A549 (cell line): ENCODE results near the gene TXNDC8. TPM values are rescaled to one million over a fixed set of nuclear protein-coding genes. Genes with fewer than 3 reads are reported as not detected.

Source experiments
- ATAC-seq, 2 experiments: fragments of 200-7000 bp in 1 of 2; fragments of >200 bp in 1 of 2; cut with Nextera tagmentation in 1 of 2; cut with Tn5 transposase in 1 of 2; 3 replicates each; pipeline versions ENCODE4 v1.8.0 to v1.9.1; 2018 to 2020; ENCODE audit warnings: mild to moderate bottlenecking in 1 of 2, moderate library complexity in 1 of 2
- CTCF ChIA-PET: fragments of 300-600 bp; sonication (Branson Sonifier 250); formaldehyde crosslinking; extraction: SDS; loops from one replicate; lab custom pipeline; 2021; ENCODE audit warnings: antibody characterized with exemption, inconsistent platforms; lab: Yijun Ruan, JAX
- POLR2A ChIA-PET: fragments of 350-600 bp; formaldehyde crosslinking; extraction: SDS; loops from one replicate; lab custom pipeline; 2021; ENCODE audit warnings: antibody characterized with exemption, inconsistent platforms; lab: Yijun Ruan, JAX
- DNase-seq, 2 experiments: peaks; one replicate each; pipeline versions ENCODE4 v3.0.0 to v3.0.0-alpha.2; 2011 to 2016; ENCODE audit warnings: low read depth in 1 of 2, low spot score in 1 of 2
- FAIRE-seq: peaks from 2 replicates; lab custom pipeline; 2011; peaks lifted over from hg19 to GRCh38; lab: Jason Lieb, UNC
- H3K27ac ChIP-seq, 2 experiments: fragments of >200 bp; sonication (Bioruptor Twin); formaldehyde crosslinking; 3 replicates each; pipeline ENCODE4 v1.5.1; 2016 to 2017
- H3K4me1 ChIP-seq: fragments of >200 bp; sonication (Bioruptor Twin); formaldehyde crosslinking; 3 replicates; pipeline ENCODE4 v1.6.1; 2016
- H3K4me2 ChIP-seq: fragments of >200 bp; sonication (Bioruptor Twin); formaldehyde crosslinking; 3 replicates; pipeline ENCODE4 v1.6.1; 2016
- H3K4me3 ChIP-seq: fragments of >200 bp; sonication (Bioruptor Twin); formaldehyde crosslinking; 3 replicates; pipeline ENCODE4 v1.5.1; 2016
- H3K9me3 ChIP-seq: fragments of >200 bp; sonication (Bioruptor Twin); formaldehyde crosslinking; 3 replicates; pipeline ENCODE4 v1.6.1; 2016
- CBX2 ChIP-seq: fragments of 200-600 bp; sonication (generic); IDR thresholded peaks from 2 replicates; pipeline ENCODE4 v1.6.1; 2016; ENCODE audit warnings: low read depth, mild to moderate bottlenecking, borderline replicate concordance
- CBX8 ChIP-seq: fragments of 200-600 bp; sonication (generic); IDR thresholded peaks from 2 replicates; pipeline ENCODE4 v1.6.1; 2016
- CHD4 ChIP-seq: fragments of 200-600 bp; sonication (generic); IDR thresholded peaks from 2 replicates; pipeline ENCODE4 v1.6.1; 2016; ENCODE audit warnings: antibody characterized with exemption, mild to moderate bottlenecking, borderline replicate concordance
- EP300 ChIP-seq, 2 experiments: fragments of >200 bp; sonication (Bioruptor Twin); formaldehyde crosslinking; IDR thresholded peaks; 2 replicates in 1 of 2; 3 replicates in 1 of 2; pipeline ENCODE4 v1.6.1; 2016 to 2017
- ESRRA ChIP-seq: fragments of 150-350 bp; IDR thresholded peaks from 2 replicates; pipeline ENCODE4 v1.6.1; 2014; ENCODE audit warnings: mild to moderate bottlenecking, low read length, borderline replicate concordance
- FOXS1 ChIP-seq: fragments of 250-450 bp; sonication (Bioruptor Pico); IDR thresholded peaks from 2 replicates; pipeline ENCODE4 v1.5.0; 2020; ENCODE audit warnings: mild to moderate bottlenecking, moderate library complexity
- HDAC2 ChIP-seq: fragments of 200-600 bp; sonication (generic); IDR thresholded peaks from 2 replicates; pipeline ENCODE4 v1.6.1; 2016
- HEYL ChIP-seq: fragments of 250-450 bp; sonication (Bioruptor Pico); IDR thresholded peaks from 2 replicates; pipeline ENCODE4 v1.8.0; 2021; ENCODE audit warnings: mild to moderate bottlenecking, moderate library complexity
- HOXA7 ChIP-seq: fragments of 250-450 bp; sonication (Bioruptor Pico); IDR thresholded peaks from 2 replicates; pipeline ENCODE4 v1.5.0; 2020; ENCODE audit warnings: mild to moderate bottlenecking, moderate library complexity
- JUNB ChIP-seq: fragments of >200 bp; sonication (Bioruptor Twin); formaldehyde crosslinking; IDR thresholded peaks from 2 replicates; pipeline ENCODE4 v1.6.1; 2016
- KDM1A ChIP-seq: fragments of 200-600 bp; sonication (generic); IDR thresholded peaks from 2 replicates; pipeline ENCODE4 v1.6.1; 2016; ENCODE audit warnings: low read depth, mild to moderate bottlenecking
- MAZ ChIP-seq: fragments of 150-350 bp; IDR thresholded peaks from 2 replicates; pipeline ENCODE4 v1.6.1; 2014; ENCODE audit warnings: antibody characterized with exemption, low read depth, low read length, borderline replicate concordance
- NFE2L2 ChIP-seq: fragments of 150-350 bp; conservative IDR thresholded peaks from 2 replicates; pipeline ENCODE4 v1.6.1; 2014; ENCODE audit warnings: low read length
- NR3C1 ChIP-seq: fragments of >200 bp; sonication (Bioruptor Twin); formaldehyde crosslinking; IDR thresholded peaks from 3 replicates; pipeline ENCODE4 v1.6.1; 2017
- PHF8 ChIP-seq: fragments of 200-600 bp; sonication (generic); IDR thresholded peaks from 2 replicates; pipeline ENCODE4 v1.6.1; 2016; ENCODE audit warnings: low read depth, mild to moderate bottlenecking, antibody characterized with exemption, moderate library complexity, borderline replicate concordance
- POLR2A ChIP-seq: IDR thresholded peaks from 2 replicates; pipeline ENCODE4 v1.6.1; 2012; ENCODE audit warnings: mild to moderate bottlenecking, low read length
- RAD21 ChIP-seq, 2 experiments: fragments of >200 bp in 1 of 2; sonication (Bioruptor Twin) in 1 of 2; formaldehyde crosslinking in 1 of 2; IDR thresholded peaks in 1 of 2; conservative IDR thresholded peaks in 1 of 2; 2 replicates in 1 of 2; 3 replicates in 1 of 2; pipeline ENCODE4 v1.6.1; 2012 to 2018; ENCODE audit warnings: inconsistent platforms in 1 of 2
- SMC3 ChIP-seq: fragments of >200 bp; sonication (Bioruptor Twin); formaldehyde crosslinking; IDR thresholded peaks from 3 replicates; pipeline ENCODE4 v1.6.1; 2018; ENCODE audit warnings: inconsistent platforms
- TP53 ChIP-seq: fragments of 250-450 bp; sonication (Bioruptor Pico); IDR thresholded peaks from 2 replicates; pipeline ENCODE4 v1.5.0; 2021; ENCODE audit warnings: mild to moderate bottlenecking, moderate library complexity
- ZFP36 ChIP-seq: fragments of 450-650 bp; IDR thresholded peaks from 2 replicates; pipeline ENCODE4 v1.6.1; 2014; ENCODE audit warnings: borderline replicate concordance; ENCODE audit not compliant: partially characterized antibody
- ZNF302 ChIP-seq: fragments of 250-450 bp; sonication (Bioruptor Pico); IDR thresholded peaks from 2 replicates; pipeline ENCODE4 v1.9.0; 2021; ENCODE audit warnings: inconsistent platforms, mild to moderate bottlenecking, moderate library complexity
- ZSCAN20 ChIP-seq: fragments of 250-450 bp; sonication (Bioruptor Pico); IDR thresholded peaks from 2 replicates; pipeline ENCODE4 v1.8.0; 2022; ENCODE audit warnings: mild to moderate bottlenecking, moderate library complexity
- WGBS: methylation state at CpG from one replicate; pipeline ENCODE4 v1.1.6; 2017; ENCODE audit errors: missing lambda C conversion rate; 5-methylcytosine and 5-hydroxymethylcytosine counted together
- polyA plus RNA-seq, 4 experiments: library from polyadenylated mRNA; depleted of rRNA in 3 of 4; stranded (reverse); fragments of >200 nt; fragmentation: RNase III in 1 of 4; extraction: RNeasy Plus Mini Kit Qiagen cat#74134 plus additional on column Dnase treatment in 1 of 4; gene quantifications; 2 replicates in 3 of 4; 3 replicates in 1 of 4; pipeline ENCODE4 v1.2.3, GENCODE V29; 2011 to 2017
- TF ChIP-seq, protein P1 (sequence below): fragments of >200 bp; sonication (Bioruptor Twin); formaldehyde crosslinking; IDR thresholded peaks from 3 replicates; pipeline ENCODE4 v1.5.1; 2016
- TF ChIP-seq, protein P2 (sequence below): IDR thresholded peaks from 2 replicates; pipeline ENCODE4 v1.6.1; 2012; ENCODE audit warnings: low read depth, borderline replicate concordance

The TXNDC8 gene
- polyA plus RNA-seq, 2 of the 4 experiments (the other 2 are of a cell fraction) = not detected

DNA sequence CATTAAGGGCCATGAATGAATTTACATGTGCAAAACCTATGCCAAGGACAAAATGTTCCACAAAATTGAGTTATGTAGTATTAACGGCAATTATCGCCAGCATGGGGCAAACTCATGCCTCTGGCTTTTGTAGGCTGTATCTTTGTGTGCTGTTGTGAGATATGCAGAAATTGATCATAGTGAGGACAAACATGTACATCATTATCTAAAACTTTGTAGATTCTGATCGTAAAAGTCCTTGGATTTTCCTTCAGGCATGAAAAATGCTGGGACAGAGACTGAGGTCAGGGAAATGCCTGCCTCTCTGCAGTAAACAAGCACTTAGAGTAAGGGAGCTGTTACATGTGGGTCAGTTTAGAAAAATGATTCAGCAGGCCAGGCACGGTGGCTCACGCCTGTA is 5.9 kb upstream of the TXNDC8 start:
- FAIRE-seq (no peak), ATAC-seq (no peak), DNase-seq (no peak)
- CTCF ChIA-PET = interaction anchor here (1.4 to 1.5 kb wide), 2 partner anchors 127 to 280 kb away, joined by 4 to 5 read pairs; no protein-coding TSS in a partner anchor
- no peak overlapping the region for H3K4me2 ChIP-seq
- H3K27ac ChIP-seq = no peak overlapping the region
- 89% methylated on average over 5 of the region's 5 CpGs for WGBS
- no peaks in the 10 kb centered on the region for H3K4me1 ChIP-seq
- H3K4me3 ChIP-seq = no peak overlapping the region
- TF ChIP-seq CBX2 = no peak
- TF ChIP-seq ZSCAN20 (CRISPR knock-in tag) = no peak
- TF ChIP-seq PHF8 = no peak
- no peak for TF ChIP-seq EP300 (IDR thresholded peaks at IDR 0.05)
- TF ChIP-seq CHD4 = no peak
- TF ChIP-seq, protein P1, sequence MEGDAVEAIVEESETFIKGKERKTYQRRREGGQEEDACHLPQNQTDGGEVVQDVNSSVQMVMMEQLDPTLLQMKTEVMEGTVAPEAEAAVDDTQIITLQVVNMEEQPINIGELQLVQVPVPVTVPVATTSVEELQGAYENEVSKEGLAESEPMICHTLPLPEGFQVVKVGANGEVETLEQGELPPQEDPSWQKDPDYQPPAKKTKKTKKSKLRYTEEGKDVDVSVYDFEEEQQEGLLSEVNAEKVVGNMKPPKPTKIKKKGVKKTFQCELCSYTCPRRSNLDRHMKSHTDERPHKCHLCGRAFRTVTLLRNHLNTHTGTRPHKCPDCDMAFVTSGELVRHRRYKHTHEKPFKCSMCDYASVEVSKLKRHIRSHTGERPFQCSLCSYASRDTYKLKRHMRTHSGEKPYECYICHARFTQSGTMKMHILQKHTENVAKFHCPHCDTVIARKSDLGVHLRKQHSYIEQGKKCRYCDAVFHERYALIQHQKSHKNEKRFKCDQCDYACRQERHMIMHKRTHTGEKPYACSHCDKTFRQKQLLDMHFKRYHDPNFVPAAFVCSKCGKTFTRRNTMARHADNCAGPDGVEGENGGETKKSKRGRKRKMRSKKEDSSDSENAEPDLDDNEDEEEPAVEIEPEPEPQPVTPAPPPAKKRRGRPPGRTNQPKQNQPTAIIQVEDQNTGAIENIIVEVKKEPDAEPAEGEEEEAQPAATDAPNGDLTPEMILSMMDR = no peak
- TF ChIP-seq NFE2L2 = no peak
- TF ChIP-seq, protein P2, sequence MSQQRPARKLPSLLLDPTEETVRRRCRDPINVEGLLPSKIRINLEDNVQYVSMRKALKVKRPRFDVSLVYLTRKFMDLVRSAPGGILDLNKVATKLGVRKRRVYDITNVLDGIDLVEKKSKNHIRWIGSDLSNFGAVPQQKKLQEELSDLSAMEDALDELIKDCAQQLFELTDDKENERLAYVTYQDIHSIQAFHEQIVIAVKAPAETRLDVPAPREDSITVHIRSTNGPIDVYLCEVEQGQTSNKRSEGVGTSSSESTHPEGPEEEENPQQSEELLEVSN = no peak
- no peak for TF ChIP-seq FOXS1 (CRISPR knock-in tag)
- POLR2A ChIA-PET = no interaction called here
- no peaks in the 10 kb centered on the region for H3K9me3 ChIP-seq

DNA sequence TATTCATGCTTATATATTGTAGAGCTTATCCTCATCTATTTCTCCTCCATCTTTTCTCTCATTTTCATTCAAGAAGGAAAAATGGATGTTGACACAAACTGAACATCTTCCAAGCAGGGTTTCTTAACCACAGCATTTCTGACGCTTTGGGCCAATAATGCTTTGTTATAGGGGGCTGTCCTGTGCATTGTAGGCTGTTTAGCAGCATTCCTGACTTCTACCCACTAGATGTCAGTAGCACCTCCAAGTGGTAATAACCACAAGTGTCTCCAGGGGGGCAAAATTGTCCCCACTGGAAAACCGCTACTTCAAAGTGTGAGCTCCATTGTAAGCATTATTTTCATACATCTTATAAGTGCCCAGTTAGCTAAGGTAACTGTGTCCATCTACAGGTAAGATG is 2.6 kb upstream of the TXNDC8 start:
- ATAC-seq (peak; percentile 62 to 82; a peak in 3 of 6 replicates), FAIRE-seq (no peak), DNase-seq (peak in 1 of 2 experiments; percentile 27)
- ChIA-PET CTCF (interaction anchor here (0.7 to 1.4 kb wide), 11 partner anchors 10 to 284 kb away, joined by 3 to 4 read pairs (median 4); no protein-coding TSS in a partner anchor), POLR2A (no interaction called here)
- TF ChIP-seq POLR2A = no peak
- no peak for TF ChIP-seq TP53 (CRISPR knock-in tag)
- no peak for TF ChIP-seq HEYL (CRISPR knock-in tag)
- peak; percentile 29; the same call in 1 of the 3 replicates for TF ChIP-seq SMC3
- peak; percentile 45 to 49; a peak in 4 of 5 replicates for TF ChIP-seq RAD21 (conservative IDR thresholded peaks at IDR 0.05 in 1 of 2, IDR thresholded peaks at IDR 0.05 in 1 of 2)
- no peak for TF ChIP-seq ESRRA
- TF ChIP-seq, protein P1 = peak; percentile 49
- Histone ChIP-seq H3K27ac (no peak overlapping the region), H3K4me3 (no peak overlapping the region), H3K4me2 (no peak overlapping the region), H3K4me1 (no peaks in the 10 kb centered on the region), H3K9me3 (no peaks in the 10 kb centered on the region)
- WGBS = 54% methylated on average over 2 of the region's 2 CpGs

DNA sequence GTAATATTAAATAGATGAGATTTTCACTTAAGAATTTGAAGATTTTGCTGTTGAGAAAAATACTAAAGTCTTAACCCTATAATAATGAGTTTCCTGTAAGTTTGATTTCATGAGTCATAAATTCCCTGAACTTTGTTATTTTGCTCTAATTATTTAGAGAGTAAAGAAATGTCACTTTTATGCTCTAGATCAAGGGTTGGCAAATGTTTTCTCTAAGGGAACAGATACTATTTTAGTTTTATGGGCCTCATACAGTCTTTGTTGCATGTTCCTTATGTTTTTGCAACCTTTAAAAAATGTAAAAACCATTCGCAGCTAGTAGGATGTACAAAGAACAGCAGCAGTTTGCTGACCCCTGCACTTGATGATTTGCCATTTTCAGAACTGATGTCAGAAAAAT is 480 bp upstream of the TXNDC8 start:
- no peaks in the 10 kb centered on the region for H3K9me3 ChIP-seq
- ChIA-PET POLR2A (interaction anchor here (0.5 kb wide), 1 partner anchor 74 kb away, joined by 3 read pairs; no protein-coding TSS in a partner anchor), CTCF (no interaction called here)
- 74% methylated on average over 1 of the region's 1 CpG for WGBS
- no peak overlapping the region for H3K4me2 ChIP-seq
- H3K27ac ChIP-seq = no peak overlapping the region
- H3K4me1 ChIP-seq = no peaks in the 10 kb centered on the region
- no peak for TF ChIP-seq NR3C1
- TF ChIP-seq HOXA7 (CRISPR knock-in tag) = no peak
- TF ChIP-seq SMC3 = no peak
- TF ChIP-seq CBX8 = no peak
- TF ChIP-seq ZFP36 = no peak
- TF ChIP-seq ESRRA = no peak
- TF ChIP-seq POLR2A = no peak
- no peak for TF ChIP-seq TP53 (CRISPR knock-in tag)
- TF ChIP-seq ZNF302 (CRISPR knock-in tag) = no peak
- no peak for TF ChIP-seq HDAC2
- no peak for TF ChIP-seq FOXS1 (CRISPR knock-in tag)
- TF ChIP-seq JUNB = no peak
- TF ChIP-seq MAZ = no peak
- no peak for TF ChIP-seq NFE2L2
- TF ChIP-seq KDM1A = no peak
- DNase-seq (no peak), FAIRE-seq (no peak), ATAC-seq (no peak)
- no peak overlapping the region for H3K4me3 ChIP-seq
